Right cardiac atrium (tissue), 5 donors: ENCODE results near the gene PER2. TPM values are rescaled to one million over a fixed set of nuclear protein-coding genes. Genes with fewer than 3 reads are reported as not detected.

Source experiments
- ATAC-seq, 2 donors: fragments of 200-7000 bp; cut with Tn5 transposase; one replicate each; pipeline versions ENCODE4 v1.8.0 to v1.9.1; 2020; ENCODE audit warnings: moderate library complexity in 2 of 2, mild to moderate bottlenecking in 1 of 2
- DNase-seq, 3 donors: peaks; one replicate each; pipeline ENCODE4 v3.0.0-alpha.2; 2020
- H3K27ac ChIP-seq: one replicate; pipeline ENCODE4 v1.5.1; 2013; ENCODE audit warnings: mild to moderate bottlenecking, low read length, control low read depth, moderate library complexity
- H3K27me3 ChIP-seq: one replicate; pipeline ENCODE4 v1.6.1; 2013; ENCODE audit not compliant: control insufficient read depth, insufficient read depth
- H3K4me1 ChIP-seq: one replicate; pipeline ENCODE4 v1.6.1; 2013; ENCODE audit warnings: low read length; ENCODE audit not compliant: control insufficient read depth, insufficient read depth
- H3K4me3 ChIP-seq: one replicate; pipeline ENCODE4 v1.5.1; 2013; ENCODE audit warnings: low read length, control low read depth
- H3K9me3 ChIP-seq: one replicate; pipeline ENCODE4 v1.6.1; 2013; ENCODE audit warnings: low read length; ENCODE audit not compliant: control insufficient read depth
- WGBS: extraction: QIAGEN DNeasy Blood & Tissue Kit; methylation state at CpG from one replicate; pipeline ENCODE4 v1.1.7; 2013; 5-methylcytosine and 5-hydroxymethylcytosine counted together
- intact Hi-C, 4 donors: fragments of 100-400 bp; cut with DNase I; formaldehyde crosslinking; loops; one replicate each; pipeline versions ENCODE4 v1.11.0 to v1.14.0; 2022 to 2023
- polyA plus RNA-seq: library from polyadenylated mRNA; stranded (reverse); fragments of 200-250 nt; gene quantifications from one replicate; pipeline ENCODE4 v1.2.3, GENCODE V29; 2013
- total RNA-seq, 4 donors: library from RNA; stranded (reverse); fragmentation: NEBNext Ultra II Directional; extraction: Animal tissue kit (Norgen Biotek cat#: 25700); gene quantifications; one replicate each; pipeline ENCODE4 v1.2.1, GENCODE V29; 2021
- donor health status: healthy with polysubstance abuse.
- donor health status: DM: no; HTN: yes; CAD: no.
- donor health status: DM: no; HTN: no; CAD: no.
- donor health status: DM: no; HTN: yes; CAD: no; lungs with severe emphysema.
- donor health status: DM: yes; HTN: yes; CAD: no.

Gene PER2
- total and polyA plus RNA-seq, 5 donors: 3.8 to 7.2 (median 6.1) TPM

- intact Hi-C loops: no loop called here
- 76% methylated on average over 12 of the region's 12 CpGs for WGBS
Measured at GRCh38 chr2:238233625-238234024, 54.8 kb downstream of the PER2 start.

GRCh38 chr2:238231809-238232208 lies 56.6 kb downstream of the PER2 start:
- DNase-seq (no peak), ATAC-seq (no peak)
- H3K9me3 ChIP-seq: no peaks in the 10 kb centered on the region
- intact Hi-C loops: no loop called here
- H3K4me1 ChIP-seq: no peaks in the 10 kb centered on the region
- H3K4me3 ChIP-seq: no peak overlapping the region
- no peaks in the 10 kb centered on the region for H3K27me3 ChIP-seq
- 58% methylated on average over 21 of the region's 21 CpGs for WGBS
- no peak overlapping the region for H3K27ac ChIP-seq

More at GRCh38 chr2:238233625-238234024, 54.8 kb downstream of the PER2 start:
- no peaks in the 10 kb centered on the region for H3K27me3 ChIP-seq
- no peak for DNase-seq
- no peaks in the 10 kb centered on the region for H3K4me1 ChIP-seq
- ATAC-seq: no peak
- H3K9me3 ChIP-seq: no peaks in the 10 kb centered on the region
- no peak overlapping the region for H3K27ac ChIP-seq
- no peak overlapping the region for H3K4me3 ChIP-seq

GRCh38 chr2:238231251-238231793 lies 57.1 kb downstream of the PER2 start:
- H3K9me3 ChIP-seq: no peaks in the 10 kb centered on the region
- no peaks in the 10 kb centered on the region for H3K27me3 ChIP-seq
- intact Hi-C loops: no loop called here
- 13% methylated on average over 46 of the region's 46 CpGs for WGBS
- peak overlapping the region; percentile 44 for H3K4me3 ChIP-seq
- DNase-seq (peak; percentile 78 to 93 (median 91)), ATAC-seq (peak; percentile 81 to 82)
- H3K27ac ChIP-seq: no peak overlapping the region
- H3K4me1 ChIP-seq: no peaks in the 10 kb centered on the region

- no peak overlapping the region for H3K27ac ChIP-seq
- H3K4me3 ChIP-seq: no peak overlapping the region
- no peaks in the 10 kb centered on the region for H3K4me1 ChIP-seq
- no peaks in the 10 kb centered on the region for H3K9me3 ChIP-seq
- ATAC-seq (no peak), DNase-seq (no peak)
- H3K27me3 ChIP-seq: no peaks in the 10 kb centered on the region
- 82% methylated on average over 5 of the region's 5 CpGs for WGBS
- intact Hi-C loops: no loop called here
Measured at GRCh38 chr2:238230699-238231098, 57.7 kb downstream of the PER2 start.

GRCh38 chr2:238228700-238229099 lies 59.7 kb downstream of the PER2 start:
- DNase-seq (no peak), ATAC-seq (no peak)
- Histone ChIP-seq H3K4me1 (no peaks in the 10 kb centered on the region), H3K4me3 (no peak overlapping the region), H3K27ac (no peak overlapping the region), H3K27me3 (no peaks in the 10 kb centered on the region), H3K9me3 (no peaks in the 10 kb centered on the region)
- intact Hi-C loops: no loop called here
- 46% methylated on average over 4 of the region's 4 CpGs for WGBS

- 84% methylated on average over 11 of the region's 11 CpGs for WGBS
- ATAC-seq (no peak), DNase-seq (no peak)
- Histone ChIP-seq H3K27ac (no peak overlapping the region), H3K4me3 (no peak overlapping the region), H3K9me3 (no peaks in the 10 kb centered on the region), H3K4me1 (no peaks in the 10 kb centered on the region), H3K27me3 (no peaks in the 10 kb centered on the region)
- intact Hi-C loops: no loop called here
Measured at GRCh38 chr2:238227587-238228032, 60.8 kb downstream of the PER2 start.

- no peak overlapping the region for H3K27ac ChIP-seq
- no peak for ATAC-seq
- 90% methylated on average over 8 of the region's 8 CpGs for WGBS
Measured at GRCh38 chr2:238226698-238227586, 61.5 kb downstream of the PER2 start.

GRCh38 chr2:238225911-238226697 lies 62.3 kb downstream of the PER2 start:
- Histone ChIP-seq H3K9me3 (no peaks in the 10 kb centered on the region), H3K4me1 (no peaks in the 10 kb centered on the region), H3K4me3 (no peak overlapping the region), H3K27me3 (no peaks in the 10 kb centered on the region), H3K27ac (no peak overlapping the region)
- 71% methylated on average over 38 of the region's 38 CpGs for WGBS
- ATAC-seq (peak; percentile 31 to 42), DNase-seq (peak; percentile 52 to 81 (median 80))
- intact Hi-C loops: no loop called here

More at GRCh38 chr2:238226698-238227586, 61.5 kb downstream of the PER2 start:
- intact Hi-C loops: no loop called here
- Histone ChIP-seq H3K4me1 (no peaks in the 10 kb centered on the region), H3K9me3 (no peaks in the 10 kb centered on the region), H3K27me3 (no peaks in the 10 kb centered on the region), H3K4me3 (no peak overlapping the region)
- DNase-seq: no peak

GRCh38 chr2:238225121-238225520 lies 63.3 kb downstream of the PER2 start:
- Histone ChIP-seq H3K27ac (no peak overlapping the region), H3K27me3 (no peaks in the 10 kb centered on the region), H3K9me3 (no peaks in the 10 kb centered on the region), H3K4me3 (no peak overlapping the region), H3K4me1 (no peaks in the 10 kb centered on the region)
- intact Hi-C loops: no loop called here
- ATAC-seq: no peak
- WGBS: 89% methylated on average over 13 of the region's 13 CpGs
- DNase-seq: no peak

- H3K9me3 ChIP-seq: no peaks in the 10 kb centered on the region
- no peak overlapping the region for H3K27ac ChIP-seq
- DNase-seq: no peak
- no peaks in the 10 kb centered on the region for H3K4me1 ChIP-seq
- H3K4me3 ChIP-seq: no peak overlapping the region
- no peaks in the 10 kb centered on the region for H3K27me3 ChIP-seq
- intact Hi-C loops: no loop called here
- no peak for ATAC-seq
- 93% methylated on average over 29 of the region's 29 CpGs for WGBS
Measured at GRCh38 chr2:238224356-238225035, 63.9 kb downstream of the PER2 start.
